GM18498 (cell line): ENCODE data around the gene GMCL1.
A peak's percentile ranks its signal among the peaks of the same experiment; 100 is the strongest.
"Not testable (repeated sequence)": the region's sequence is repeated elsewhere in the genome, so short reads cannot be mapped to it uniquely, and the experiment has no call there.

Experiments
- ATAC-seq: cut with Tn5 transposase; IDR thresholded peaks from one replicate; pipeline ENCODE4 v1.9.1; 2021; ENCODE audit warnings: mild to moderate bottlenecking, moderate library complexity; ENCODE audit not compliant: unreplicated experiment

GMCL1 gene, protein sequence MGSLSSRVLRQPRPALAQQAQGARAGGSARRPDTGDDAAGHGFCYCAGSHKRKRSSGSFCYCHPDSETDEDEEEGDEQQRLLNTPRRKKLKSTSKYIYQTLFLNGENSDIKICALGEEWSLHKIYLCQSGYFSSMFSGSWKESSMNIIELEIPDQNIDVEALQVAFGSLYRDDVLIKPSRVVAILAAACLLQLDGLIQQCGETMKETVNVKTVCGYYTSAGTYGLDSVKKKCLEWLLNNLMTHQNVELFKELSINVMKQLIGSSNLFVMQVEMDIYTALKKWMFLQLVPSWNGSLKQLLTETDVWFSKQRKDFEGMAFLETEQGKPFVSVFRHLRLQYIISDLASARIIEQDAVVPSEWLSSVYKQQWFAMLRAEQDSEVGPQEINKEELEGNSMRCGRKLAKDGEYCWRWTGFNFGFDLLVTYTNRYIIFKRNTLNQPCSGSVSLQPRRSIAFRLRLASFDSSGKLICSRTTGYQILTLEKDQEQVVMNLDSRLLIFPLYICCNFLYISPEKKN

DNA sequence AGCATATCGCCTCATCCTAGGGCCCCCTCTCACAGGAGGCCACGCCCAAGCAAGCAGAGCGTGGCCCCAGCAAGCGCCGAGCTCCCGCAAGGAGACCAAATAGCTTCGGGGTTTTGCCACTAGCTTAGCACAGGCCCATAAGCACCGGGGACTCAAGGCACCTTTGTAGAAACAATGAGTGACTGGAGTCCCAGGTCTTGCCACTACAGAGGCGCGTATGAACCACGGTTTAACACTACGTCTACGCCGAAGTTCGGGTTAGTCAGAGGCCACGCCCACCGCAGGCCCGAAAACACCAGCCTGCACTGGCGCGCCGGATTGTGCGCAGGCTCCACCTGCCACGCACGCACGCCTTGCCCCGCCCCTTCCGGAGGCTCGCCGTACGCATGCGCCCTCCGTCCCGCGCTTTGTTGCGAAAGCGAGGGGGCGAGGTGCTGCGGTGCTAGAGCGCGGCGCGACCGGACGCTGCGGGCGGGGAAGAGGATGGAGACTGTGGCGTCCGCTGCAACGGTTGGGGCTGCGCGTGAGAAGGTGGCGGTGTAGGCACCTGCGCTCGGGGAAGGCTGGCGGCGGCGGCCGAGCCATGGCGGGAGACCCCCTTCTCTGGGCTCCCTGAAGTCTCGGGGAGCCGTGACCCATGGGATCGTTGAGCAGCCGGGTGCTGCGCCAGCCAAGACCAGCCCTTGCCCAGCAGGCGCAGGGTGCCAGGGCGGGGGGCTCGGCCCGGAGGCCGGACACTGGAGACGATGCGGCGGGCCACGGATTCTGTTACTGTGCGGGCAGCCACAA is at the start of gene GMCL1:
Gene GMCL1 (plus strand): TSS at position 405 of the 789 bp plus-strand sequence. CDS start 233 bp downstream, at position 638.
- peak; percentile 90 for ATAC-seq

DNA sequence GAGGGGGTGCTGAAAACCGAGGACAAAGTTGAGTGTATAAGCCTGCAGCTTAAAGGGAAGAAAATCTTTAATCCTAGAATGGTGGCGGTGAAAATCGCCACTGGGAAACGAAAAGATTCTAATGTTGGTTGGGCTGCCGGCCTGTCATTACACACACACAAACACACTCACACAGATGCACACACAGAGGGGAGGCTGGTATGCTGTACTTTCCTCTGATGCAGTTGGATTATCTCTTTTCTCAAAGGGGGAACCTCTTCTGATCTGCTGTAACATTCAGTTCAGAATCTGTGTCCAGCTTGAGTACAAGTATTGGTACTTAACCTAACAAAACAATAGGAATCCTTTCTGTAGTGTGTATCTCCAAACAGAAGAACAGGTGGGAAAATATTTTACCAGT is 48.5 kb upstream of the GMCL1 start:
- ATAC-seq: no peak

DNA sequence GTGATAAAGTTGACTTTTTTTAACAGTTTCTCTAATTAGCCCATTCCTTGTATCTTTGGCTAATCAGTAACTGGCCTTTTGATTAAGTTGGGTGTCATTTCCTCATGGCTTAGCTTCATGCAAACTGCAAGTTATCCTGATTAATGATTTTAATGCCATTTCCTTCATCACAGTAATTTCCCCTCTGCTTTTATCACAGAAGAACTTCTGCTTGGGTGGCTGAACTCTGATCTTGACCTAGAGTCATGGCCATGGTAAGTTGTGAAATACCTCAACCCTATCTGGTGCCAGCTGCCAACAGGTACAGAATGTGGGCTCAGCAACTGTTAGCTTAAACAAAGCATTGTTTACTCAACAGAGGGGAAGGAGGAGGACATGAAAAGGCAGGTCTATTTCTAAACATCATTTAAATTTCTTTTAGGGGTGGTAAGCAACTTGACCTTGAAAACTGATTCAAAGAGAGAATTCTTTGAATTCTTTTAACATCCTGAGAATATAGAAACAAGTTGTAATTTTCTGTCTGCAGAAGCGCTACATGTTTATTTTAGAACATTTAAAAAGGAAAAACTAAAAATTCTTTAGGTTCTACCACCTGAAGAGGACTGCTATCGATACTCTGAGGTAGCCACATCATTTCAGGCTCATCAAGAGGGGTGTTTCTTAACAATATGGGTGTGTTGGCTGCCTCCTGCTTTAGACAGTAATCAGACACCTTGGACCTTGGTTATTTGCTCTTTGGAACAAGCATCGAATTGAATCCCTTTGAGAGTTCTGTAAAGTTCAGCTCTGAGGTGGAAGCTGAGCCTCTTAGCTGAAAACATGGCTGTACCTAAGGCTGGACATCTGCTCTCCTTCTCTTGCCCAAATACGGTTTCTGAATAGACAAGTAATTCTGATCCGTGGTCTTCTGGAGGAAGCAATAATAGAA is 47.9 kb upstream of the GMCL1 start:
- ATAC-seq: peak; percentile 75

DNA sequence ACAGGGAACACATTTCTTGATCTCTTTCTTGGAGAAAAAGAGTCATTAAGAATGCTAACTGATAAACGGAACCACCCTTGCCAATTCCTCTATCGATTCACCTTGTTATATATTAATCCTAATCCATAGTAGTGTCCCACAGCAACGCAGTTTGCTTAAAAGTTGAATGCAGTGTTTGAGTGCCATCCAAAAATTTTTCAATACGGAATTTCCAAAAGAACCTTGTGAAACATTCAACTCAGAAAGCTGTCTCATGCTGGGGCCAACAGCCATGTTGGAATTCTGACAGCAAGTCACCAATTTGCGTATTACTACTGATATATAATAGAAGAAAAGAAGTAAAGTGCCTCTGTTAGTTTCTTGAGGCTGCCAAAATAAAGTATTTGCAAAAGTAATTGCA is 45.2 kb upstream of the GMCL1 start:
- no peak for ATAC-seq

DNA sequence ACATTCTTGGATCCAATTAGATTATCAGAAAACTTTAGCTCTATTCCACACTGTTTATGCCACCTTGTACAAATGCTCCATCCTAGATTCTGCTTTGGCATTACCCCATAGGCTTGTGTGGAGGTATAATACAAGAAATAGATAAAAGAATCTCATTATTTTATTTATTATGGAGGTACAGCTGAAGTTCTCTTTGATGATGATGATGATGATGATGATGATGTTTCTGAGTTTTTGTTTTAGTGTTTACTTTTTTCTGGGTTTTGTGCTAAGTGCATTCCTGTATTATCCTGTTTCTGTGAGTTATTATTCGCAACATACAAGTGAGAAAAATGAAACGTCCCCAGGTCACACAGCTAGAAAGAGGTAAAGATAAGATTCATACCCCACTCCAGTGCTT is 44.1 kb upstream of the GMCL1 start:
- ATAC-seq: no peak

DNA sequence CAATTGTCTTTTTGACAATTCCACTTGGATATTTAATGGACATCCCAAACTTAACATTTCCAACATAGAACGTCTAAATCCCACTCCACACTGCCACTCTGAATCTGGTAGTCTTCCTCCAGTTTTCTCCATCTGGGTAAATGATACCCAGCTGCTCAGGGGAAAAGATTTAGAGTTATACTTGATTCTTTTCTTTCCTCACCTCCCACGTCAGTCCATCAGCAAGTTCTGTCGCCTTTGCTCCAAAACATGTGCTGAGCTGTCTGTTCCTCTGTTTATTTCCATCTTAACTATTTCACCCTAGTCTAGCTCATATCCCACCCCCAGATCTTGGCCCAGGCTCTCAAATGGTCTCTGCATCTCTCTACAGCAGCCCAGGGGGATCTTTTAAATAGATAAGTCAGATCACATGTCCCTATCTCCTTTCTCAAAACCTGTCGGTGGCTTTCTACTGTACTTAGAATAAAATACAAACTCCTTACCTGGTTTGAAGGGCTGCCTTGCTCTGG is 43.4 kb upstream of the GMCL1 start:
- no peak for ATAC-seq

DNA sequence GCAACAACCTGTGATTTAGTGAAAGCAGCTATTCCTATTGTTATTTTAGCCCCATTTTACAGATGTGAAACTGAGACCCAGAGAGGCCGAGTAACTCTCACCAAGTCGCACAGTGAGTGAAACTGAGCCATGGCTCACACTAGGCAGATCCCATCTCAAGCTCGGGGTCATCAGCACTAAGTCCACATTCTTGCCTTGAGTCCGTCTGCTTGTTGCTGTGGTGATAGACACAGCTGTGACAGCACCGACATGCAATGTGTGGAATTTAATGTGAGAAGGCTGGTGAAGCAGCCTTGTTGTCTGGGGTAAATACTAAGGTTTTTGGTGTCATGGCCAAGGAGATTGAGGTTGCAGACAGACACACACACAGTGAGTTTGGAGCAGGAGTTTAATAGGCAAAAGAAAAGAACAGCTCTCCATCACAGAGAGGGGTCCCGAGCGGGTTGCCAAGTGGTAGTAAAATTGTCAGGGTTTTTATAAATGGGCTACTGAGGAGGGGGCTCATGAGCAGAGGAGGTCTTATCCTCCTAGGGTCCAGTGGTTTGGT is 40.2 kb upstream of the GMCL1 start:
- ATAC-seq: peak; percentile 68

DNA sequence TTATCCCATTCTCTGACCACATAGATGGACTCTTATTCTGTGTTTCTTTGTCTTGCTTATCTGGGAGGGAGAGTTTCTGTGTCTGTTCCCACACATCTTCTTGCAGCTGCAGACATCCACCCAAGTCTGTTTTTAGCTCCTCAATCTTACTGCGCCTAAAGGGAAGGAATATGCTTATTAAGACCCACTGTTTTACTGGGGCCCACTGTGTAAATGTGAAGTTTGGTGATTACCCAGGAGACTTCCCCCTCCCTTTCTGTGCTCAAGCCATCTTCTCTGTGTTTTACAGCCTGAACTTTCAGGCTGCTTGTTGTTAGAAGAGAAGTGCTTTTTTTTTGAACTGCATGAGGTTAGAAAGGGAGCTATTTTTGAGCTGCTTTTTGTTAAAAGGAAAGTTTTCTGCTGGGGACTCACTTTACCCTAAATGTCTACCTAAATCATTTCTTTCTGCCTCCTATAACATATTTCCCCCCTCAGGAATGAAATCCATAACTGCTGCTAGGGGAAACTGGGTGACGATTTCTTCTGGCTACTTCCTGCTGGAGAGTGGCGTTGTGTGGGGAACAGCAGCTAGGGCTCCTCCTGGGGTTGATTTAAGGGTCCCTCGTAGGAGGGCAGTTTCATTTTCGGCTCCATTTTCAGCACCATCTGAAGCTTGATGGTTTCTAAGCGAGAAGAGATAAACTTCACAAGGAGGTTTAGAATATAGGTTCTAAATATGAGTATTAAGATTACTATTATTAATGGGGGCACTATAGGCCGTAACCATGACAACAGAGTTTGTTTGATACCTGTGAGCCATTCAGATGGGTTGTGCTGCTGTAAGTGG is 39.5 kb upstream of the GMCL1 start:
- ATAC-seq: peak; percentile 50

DNA sequence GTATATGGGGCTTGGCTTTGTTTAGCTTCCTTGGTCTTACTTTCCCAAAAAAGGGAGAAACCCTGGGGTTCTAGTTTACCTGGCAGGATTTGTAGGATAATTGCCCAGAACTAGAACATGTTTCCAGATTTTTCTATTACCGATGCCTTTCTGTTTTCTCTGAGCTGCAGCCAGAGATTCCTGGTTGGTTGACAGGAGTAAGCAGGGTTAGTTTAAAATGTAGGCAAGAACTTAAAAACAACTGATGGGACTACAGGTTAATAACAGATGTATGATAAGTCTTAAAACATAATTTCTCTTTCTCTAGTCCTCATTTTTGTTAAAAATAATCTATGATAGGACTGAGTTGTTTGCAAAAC is 38.9 kb upstream of the GMCL1 start:
- ATAC-seq: no peak

DNA sequence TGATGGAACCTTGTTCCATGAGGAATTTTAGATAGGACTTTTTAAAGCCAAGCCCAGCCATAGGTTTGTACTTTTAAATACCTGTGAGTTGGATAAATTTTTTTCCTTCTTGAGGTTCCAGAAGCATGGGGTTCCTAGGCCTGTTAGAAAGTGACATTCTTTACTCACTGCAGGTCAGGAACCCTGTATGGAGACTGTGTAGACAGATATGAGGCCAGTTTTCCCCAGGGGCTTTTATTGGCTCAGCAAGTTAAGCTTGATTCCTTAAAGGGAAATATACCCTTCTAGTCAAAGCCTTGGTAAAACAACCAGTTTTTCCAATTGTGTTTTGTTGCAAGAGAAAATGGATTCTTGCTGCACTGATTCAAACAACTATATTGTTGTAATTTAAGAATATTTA is 38.4 kb upstream of the GMCL1 start:
- no peak for ATAC-seq

DNA sequence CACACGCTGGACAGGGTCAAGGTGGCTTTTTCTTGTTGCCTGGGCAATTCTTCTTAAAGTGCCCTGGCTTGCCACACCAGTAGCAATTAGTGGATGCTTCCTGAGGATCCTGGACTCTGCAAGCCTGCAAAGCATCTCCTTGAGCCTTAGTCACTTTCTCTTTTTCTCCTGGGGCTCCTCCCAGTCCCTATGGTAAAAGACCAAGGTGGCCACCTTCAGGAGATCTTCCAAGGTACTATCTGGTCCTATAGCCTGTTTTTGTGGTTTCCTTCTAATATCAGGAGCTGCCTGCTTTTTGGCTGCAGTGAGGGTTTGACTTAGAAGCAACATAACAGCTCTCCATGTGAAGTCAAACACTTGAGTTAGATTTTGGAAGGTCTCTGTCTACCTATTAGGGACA is 33.3 kb upstream of the GMCL1 start:
- ATAC-seq: no peak

DNA sequence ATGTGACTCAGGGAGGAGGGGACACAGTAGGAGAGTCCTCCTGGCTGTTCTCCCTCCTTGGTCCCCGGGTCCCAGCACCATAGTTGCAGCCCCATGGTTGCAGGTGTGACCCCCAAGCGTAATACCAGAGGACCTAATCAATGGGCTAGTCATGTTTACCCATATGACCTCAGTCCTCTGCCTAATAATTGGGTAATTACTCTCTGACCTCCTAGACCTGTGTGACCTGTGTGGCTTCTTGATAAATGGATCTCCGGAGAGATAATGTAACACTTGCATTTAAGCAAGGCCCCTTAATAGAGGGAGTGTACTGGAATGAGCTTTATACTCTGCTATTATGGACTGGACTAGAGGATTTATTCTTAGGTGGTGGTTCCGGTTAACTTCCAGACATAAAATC is 32.2 kb upstream of the GMCL1 start:
- ATAC-seq: no peak

DNA sequence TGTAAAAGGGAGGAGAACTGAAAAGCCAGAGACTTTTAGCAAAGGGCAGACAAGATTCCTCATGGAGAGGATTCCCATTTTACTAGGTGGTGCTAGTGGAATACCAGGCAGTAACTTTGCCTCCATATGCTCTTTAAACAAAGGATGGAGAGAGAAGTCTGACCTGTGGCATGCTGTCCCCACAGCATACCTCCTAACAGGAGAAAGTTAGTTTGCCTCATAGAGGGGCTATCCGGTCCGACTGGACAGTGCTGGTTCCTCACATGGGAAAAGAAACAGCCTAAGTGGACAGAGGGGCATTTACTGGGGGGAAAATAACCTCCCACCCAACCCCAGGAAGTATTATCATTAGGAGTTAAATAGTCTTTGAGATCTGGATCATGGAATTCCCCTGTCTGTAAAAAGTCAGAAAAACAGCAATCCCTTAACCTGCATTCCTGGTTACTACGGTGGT is 31.6 kb upstream of the GMCL1 start:
- ATAC-seq: no peak

DNA sequence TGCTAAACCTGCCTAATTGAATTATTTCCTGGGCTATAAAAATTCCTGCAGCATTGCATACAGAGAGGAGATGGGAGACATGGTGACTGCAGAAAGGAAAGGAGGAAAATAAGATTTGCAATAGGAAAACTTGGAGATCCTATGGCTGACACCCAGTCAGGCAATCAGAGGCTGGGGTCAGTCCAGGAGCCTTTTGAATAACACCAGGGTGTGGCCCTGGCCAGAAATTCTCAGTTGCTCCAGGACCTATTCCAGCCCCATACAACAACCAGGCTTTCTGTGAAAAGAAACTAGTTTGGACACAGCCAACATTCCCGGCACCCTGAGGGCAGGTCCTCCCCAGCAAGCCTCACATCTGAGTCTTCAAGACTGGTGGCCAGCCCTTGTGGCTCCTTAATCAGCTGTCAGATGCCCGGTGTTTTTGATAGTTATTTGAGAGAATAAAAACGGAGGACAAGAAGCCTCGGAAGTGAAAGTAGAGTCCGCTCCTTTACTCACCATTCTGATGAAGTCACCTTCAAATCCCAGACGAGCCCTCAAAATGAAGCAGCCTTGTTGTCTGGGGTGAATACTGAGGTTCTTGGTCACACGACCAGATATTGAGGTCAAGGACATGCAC is 31.1 kb upstream of the GMCL1 start:
- peak; percentile 17 for ATAC-seq

DNA sequence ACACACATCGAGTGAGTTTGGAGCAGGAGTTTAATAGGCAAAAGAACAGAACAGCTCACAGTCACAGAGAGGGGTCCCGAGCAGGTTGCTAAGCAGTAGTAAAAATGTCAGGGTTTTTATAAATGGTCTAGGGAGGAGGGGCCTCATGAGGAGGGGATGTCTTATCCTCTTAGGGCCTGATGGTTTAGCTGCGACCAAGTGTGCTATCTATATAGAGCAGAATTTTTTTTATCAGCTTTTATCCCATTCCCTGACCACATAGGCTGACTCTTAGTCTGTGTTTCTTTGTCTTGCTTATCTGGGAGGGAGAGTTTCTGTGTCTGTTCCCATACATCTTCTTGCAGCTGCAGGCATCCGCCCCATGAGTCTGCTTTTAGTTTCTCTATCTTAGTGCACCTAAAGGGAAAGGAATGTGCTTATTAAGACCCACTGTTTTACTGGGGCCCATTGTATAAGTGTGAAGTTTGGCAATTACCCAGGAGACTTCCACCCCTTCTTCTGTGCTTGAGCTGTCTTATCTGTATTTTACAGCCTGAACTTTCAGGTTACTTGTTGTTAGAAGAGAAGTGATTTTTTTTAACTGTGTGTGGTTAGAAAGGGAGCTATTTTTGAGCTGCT is 30.4 kb upstream of the GMCL1 start:
- peak; percentile 57 for ATAC-seq

DNA sequence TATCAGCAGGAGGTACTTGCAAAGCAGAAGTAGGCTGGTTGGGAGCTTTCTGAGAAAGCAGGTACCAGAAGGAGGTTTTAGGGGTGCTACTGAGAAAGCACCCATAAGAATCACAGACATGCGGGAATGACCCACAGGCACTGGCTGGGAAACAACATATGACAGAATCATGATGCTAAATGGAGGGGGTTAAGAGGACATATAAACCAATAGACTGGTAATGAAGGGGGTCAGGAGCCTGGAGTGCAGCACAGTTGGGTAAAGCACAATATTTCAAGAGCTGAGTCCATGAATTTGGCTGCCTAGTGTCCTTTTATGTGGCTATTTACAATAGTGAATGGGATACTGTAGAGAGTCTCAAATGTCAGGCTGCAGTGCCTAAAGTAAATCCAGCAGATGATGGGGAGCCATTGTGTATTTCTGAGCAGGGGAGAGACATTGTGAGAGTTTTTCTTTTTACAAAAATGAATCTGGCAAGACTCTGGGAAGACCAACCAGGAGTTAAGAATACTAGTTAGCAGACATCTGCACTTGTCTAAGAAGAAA is 27.6 kb upstream of the GMCL1 start:
- ATAC-seq: no peak

DNA sequence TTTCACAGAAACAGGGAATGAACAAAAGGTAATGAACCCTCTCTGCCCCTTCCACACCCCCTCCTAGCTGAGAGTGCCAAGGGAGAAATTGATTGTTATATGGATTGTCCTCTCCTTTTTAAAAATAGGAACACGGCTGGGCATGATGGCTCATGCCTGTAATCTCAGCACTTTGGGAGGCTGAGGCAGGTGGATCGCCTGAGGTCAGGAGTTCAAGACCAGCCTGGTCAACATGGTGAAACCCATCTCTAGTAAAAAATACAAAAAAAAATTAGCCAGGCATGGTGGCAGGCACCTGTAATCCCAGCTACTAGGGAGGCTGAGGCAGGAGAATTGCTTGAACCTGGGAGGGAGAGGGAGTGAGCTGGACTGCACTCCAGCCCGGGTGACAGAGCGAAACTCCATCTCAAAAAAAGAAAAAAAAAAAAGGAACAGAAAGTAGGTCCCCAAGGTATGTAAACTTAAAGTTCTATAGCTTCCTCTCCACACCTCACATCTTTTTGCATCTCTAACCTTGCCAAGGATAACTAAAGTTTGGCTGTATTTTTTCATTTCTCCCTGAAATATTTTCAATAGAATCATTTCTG is 26.6 kb upstream of the GMCL1 start:
- not testable (repeated sequence) for ATAC-seq

DNA sequence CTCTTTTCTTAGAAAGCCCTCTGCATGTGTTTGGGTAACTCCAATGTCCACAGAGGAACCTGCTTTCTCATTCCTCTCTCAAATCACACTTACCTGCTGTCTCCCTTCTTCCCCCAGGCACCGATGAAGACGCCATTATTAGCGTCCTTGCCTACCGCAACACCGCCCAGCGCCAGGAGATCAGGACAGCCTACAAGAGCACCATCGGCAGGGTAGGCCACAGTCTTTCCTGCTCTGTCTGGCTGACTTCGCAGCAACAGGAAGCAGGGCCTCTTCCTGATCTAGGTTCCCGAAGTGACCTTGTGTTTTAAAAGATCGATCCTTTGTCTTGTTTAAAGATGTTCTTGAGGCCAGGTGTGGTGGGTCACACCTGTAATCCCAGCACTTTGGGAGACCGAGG is 25.0 kb upstream of the GMCL1 start:
- no peak for ATAC-seq
